HG03175 (cell line): Measurements from ENCODE around the gene ZNF559.

Experiments
- ATAC-seq: cut with Tn5 transposase; IDR thresholded peaks from one replicate; pipeline ENCODE4 v1.9.1; 2021; ENCODE audit warnings: mild to moderate bottlenecking, moderate library complexity; ENCODE audit not compliant: unreplicated experiment

The ZNF559 gene

DNA sequence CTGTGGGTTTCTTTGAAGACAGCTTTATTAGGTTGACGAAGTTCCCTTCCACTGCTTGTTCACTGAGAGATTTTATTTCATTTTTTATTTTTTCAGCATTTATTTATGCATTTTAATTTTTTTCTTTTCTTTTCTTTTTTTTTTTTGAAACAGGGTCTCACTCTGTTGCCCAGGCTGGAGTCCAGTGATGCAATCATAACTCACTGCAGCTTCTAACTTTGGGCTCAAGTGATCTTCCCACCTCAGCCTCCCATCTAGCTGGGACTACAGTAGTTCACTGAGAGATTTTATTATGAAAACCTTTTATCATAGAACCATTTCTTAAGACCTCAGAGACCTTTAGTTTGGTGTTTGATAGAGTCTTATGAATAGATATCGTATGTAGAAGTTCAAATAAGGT is 28.5 kb downstream of the ZNF559 start:
- no peak for ATAC-seq

GRCh38 chr19:9353011-9353410 is 29.0 kb downstream of the ZNF559 start:
- no peak for ATAC-seq

- no peak for ATAC-seq
Observed at GRCh38 chr19:9354651-9355050, 30.7 kb downstream of the ZNF559 start.

- no peak for ATAC-seq
Observed at GRCh38 chr19:9362905-9363304, 38.9 kb downstream of the ZNF559 start, which contains the start of gene ZNF177. TSS of gene ZNF177 (plus strand) at chr19:9363013. CDS start at chr19:9378312, 15,299 bp downstream.

GRCh38 chr19:9370738-9371619 is 47.0 kb downstream of the ZNF559 start:
- no peak for ATAC-seq

GRCh38 chr19:9381361-9381785 is 57.4 kb downstream of the ZNF559 start:
- no peak for ATAC-seq
